G401.6 (cell line): ENCODE results near the gene C11orf86.
"Not testable (repeated sequence)": the region's sequence is repeated elsewhere in the genome, so short reads cannot be mapped to it uniquely, and the experiment has no call there.

Experiments
- FAIRE-seq: peaks from 2 replicates; lab custom pipeline; 2012; peaks lifted over from hg19 to GRCh38; lab: Jason Lieb, UNC

The C11orf86 gene, protein sequence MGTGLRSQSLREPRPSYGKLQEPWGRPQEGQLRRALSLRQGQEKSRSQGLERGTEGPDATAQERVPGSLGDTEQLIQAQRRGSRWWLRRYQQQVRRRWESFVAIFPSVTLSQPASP

DNA sequence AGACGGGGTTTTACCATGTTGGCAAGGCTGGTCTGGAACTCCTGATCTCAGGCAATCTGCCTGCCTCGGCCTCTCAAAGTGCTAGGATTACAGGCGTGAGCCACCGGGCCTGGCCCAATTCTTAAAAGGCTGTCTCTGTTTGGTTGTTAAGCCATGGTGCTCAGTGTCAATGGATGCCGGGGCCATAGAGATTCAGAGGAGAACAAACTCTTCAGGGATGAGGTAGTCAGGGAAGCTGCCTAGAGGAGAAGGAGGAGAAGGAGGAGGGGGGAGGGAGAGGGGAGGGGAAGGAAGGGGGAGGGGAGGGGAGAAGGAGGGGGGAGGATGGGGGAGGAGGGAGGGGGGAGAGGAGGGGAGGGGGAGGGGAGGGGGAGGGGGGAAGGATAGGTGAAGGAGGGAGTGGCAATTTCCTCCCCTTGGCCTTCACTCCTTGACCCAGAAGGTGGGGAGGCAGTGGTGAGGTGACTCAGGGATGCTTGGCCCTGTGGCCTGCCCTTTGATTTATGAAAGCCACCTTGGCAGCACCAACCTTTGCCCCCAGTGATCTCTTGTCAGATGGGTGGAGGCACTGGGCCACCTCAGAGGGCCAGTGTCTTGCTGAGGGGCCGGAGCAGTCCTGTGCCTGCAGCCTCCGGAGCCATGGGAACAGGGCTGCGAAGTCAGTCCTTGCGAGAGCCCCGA lies at the start of gene C11orf86:
Gene C11orf86, plus strand, starts transcription at position 581 of the 681 bp plus-strand sequence. Its CDS starts 59 bp downstream, at position 640.
- FAIRE-seq: no peak

- FAIRE-seq: no peak
Measured at GRCh38 chr11:66929753-66930152, 45.4 kb upstream of the C11orf86 start.

- no peak for FAIRE-seq
Measured at GRCh38 chr11:66932543-66932942, 42.6 kb upstream of the C11orf86 start.

DNA sequence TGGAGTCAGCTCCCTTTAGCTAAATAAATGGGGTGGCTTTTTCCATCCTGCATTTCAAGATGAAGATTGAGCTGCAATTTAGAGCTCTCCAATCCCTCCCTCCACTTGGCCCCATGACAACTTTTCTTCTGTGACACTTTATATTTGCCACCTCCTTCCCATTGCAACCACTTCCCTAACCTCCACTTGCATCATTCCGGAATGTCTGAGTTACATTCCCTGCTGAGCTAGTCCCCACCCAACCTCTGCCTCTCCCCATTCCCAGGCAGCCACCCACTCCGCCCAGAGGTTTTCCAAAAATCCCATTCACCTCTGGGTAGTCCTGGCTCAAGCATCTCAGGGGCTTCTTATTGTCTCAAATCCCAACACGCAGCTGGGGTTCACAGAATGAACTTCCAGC lies 41.6 kb upstream of the C11orf86 start:
- no peak for FAIRE-seq

GRCh38 chr11:66934950-66935779 lies 39.9 kb upstream of the C11orf86 start:
- FAIRE-seq: no peak

- FAIRE-seq: no peak
Measured at GRCh38 chr11:66936311-66936711, 38.8 kb upstream of the C11orf86 start.

- FAIRE-seq: no peak
Measured at GRCh38 chr11:66937193-66937733, 37.8 kb upstream of the C11orf86 start.

- peak; percentile 3 for FAIRE-seq
Measured at GRCh38 chr11:66938582-66939135, 36.4 kb upstream of the C11orf86 start.

- no peak for FAIRE-seq
Measured at GRCh38 chr11:66950112-66950535, 25.0 kb upstream of the C11orf86 start.

DNA sequence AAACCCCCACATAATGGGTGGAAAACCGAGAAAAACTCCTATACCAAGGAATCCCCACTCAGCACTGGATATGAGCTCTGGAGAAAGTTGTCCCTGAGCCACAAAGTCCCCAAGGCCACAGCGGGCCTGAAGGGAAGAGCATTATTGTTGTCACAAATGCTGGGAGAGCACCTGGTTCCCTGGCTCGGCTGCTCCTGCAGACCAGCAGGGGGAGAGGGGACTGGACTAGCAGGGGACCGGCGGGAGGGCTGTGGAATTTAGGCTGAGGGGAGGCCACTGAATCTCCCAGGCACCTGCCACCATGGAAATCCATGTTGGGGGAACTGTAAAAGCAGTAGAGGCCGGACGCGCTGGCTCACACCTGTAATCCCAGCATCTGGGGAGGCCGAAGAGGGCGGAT lies 24.0 kb upstream of the C11orf86 start:
- FAIRE-seq: no peak

DNA sequence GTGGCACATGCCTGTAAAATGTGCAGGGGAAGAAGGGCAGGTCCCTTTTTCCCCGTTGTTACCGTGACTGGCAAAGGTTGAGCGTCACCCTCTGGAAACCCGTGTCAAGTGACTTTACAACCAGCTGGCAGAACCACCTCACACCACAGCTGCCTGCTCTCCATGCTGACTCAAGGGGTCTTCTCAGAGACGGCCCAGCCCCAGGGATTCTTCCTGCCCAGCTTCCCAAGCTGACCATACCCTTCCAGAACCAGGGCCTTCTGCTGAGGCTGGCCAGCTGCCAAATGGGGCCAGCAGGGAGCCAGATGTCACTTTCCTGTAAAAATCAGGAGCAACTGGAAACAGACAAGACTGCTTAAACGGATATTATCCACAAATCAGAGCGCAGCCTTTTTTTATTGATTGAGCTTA lies 23.2 kb upstream of the C11orf86 start:
- no peak for FAIRE-seq

GRCh38 chr11:66953081-66953833 lies 21.8 kb upstream of the C11orf86 start:
- FAIRE-seq: no peak

- FAIRE-seq: no peak
Measured at GRCh38 chr11:66956689-66957290, 18.3 kb upstream of the C11orf86 start.

DNA sequence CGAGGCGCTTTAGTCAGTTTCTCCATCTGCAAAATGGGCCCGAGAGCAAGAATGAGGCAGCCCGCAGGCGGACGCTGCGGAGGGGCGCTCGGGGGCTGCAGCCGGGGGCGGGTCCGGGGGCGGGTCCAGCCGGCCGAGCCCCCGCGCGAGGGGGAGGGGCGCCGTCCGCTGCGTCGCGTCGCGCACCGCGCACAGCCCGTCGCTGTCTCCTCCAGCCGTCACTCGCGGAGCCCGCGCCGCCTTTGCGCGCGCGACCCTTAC lies 17.2 kb upstream of the C11orf86 start:
- FAIRE-seq: no peak

- peak; percentile 98 for FAIRE-seq
Measured at GRCh38 chr11:66958232-66958955, 16.7 kb upstream of the C11orf86 start, which contains the start of gene PC. TSS of gene PC (minus strand) at chr11:66958383. CDS start at chr11:66872159, 86,224 bp downstream.

DNA sequence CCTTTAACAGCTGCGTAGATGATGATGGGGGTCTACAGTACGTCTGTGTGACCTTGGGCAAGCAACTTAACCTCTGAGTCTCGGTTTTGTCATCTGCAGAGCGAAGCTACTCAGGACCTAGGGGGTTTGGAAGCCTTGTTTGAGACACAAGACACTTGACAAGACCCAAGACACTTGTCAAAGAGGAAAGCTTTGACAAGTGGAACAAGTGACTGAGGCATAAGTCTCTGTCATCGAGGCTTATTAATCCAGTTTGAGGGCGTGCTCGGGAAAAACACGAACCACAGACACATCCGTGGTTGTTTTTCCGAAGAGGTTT lies 16.2 kb upstream of the C11orf86 start:
- FAIRE-seq: no peak

DNA sequence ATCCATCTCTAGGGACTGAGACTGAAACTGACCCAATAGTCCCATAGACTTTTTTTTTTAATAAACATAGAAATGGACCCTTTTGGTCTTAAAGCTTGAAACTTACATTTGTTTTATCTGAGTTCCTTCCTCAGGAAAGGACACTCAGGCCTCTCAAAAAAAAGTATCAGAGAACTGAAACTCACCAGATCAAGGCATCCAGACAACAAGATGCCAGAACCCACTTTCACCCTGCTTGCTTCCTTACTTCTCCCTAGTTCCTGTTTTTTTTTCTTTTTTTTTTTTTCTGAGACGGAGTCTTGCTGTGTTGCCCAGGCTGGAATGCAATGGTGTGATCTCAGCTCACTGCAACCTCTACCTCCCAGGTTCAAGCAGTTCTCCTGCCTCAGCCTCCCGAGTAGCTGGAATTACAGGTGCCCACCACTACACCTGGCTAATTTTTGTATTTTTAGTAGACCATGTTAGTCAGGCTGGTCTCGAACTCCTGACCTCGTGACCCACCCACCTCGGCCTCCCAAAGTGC lies 13.4 kb upstream of the C11orf86 start:
- not testable (repeated sequence) for FAIRE-seq

DNA sequence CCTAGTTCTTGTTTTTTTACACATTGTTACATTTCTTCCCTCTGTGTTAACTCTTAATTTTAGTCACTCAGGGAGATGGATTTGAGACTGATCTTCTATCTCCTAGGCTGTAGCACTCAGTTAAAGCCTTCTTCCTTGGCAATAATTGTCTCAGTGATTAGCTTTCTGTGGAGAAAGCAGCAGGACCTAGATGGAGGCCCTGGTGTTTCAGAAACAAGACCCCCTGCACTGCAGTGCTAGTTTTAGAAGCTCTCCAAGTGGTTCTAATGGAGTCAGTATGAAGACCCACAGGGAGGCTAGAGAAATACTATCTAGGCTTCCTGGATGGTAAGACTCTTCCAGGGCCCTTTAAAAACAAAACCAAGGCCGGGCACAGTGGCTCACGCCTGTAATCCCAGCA lies 12.9 kb upstream of the C11orf86 start:
- no peak for FAIRE-seq

DNA sequence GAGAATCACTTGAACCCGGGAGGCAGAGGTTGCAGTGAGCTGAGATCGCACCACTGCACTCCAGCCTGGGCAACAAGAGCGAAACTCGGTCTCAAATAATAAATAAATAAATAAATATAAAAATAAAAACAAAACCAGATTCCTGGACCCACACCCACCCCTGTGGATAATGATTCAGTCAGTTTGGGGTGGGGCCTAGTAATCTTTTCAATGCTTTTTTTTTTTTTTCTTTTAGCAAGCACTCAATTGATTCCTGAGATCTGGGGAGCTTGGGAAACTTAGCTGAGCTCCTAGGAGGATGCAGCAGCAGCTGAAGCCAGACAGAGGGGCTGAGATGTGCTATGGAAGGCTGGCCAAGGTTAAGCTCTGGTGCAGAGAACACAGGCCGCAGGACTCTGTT lies 12.3 kb upstream of the C11orf86 start:
- FAIRE-seq: no peak

DNA sequence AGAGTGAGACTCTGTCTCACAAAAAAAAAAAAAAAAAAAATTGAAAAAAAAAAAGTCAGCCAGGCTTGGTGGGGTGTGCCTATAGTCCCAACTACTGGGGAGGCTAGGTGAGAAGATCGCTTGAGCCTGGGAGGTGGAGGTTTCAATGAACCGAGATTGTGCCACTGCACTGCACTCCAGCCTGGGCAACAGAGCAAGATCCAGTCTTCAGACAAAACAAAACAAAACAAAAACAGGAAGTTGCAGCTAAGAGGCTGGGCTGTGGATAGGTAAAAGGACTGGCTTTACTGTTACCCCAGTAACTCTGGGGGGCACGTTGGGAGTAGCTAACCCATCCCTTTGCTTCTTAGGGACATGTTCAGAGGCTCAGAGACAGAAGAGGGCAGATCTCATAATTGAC lies 10.6 kb upstream of the C11orf86 start:
- no peak for FAIRE-seq

DNA sequence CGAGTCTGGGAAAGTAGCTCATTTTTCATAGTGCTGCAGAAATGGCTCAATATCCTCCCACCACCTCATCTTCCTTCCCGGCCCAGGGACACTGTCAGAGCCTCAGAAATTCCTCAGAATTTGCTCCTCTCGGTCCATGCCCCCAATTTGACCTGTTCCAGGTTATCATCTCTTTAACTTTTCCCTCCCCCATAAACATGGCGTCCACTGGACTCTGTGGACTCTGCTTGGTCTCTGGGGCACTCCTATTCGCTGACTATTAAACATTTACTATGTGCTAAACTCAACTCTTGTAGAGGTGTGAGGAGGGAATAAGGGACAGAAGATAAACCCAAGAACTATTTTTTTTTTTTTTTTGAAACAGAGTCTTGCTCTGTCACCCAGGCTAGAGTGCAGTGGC lies 8.8 kb upstream of the C11orf86 start:
- no peak for FAIRE-seq
